ENCODE data around the gene RAB3A. TPM values are rescaled to one million over a fixed set of nuclear protein-coding genes. Genes with fewer than 3 reads are reported as not detected.

RAB3A gene
- total RNA-seq, 4 donors from 2014 or later: 0.69 to 3.8 (median 0.77) TPM; not detected in 1

DNA sequence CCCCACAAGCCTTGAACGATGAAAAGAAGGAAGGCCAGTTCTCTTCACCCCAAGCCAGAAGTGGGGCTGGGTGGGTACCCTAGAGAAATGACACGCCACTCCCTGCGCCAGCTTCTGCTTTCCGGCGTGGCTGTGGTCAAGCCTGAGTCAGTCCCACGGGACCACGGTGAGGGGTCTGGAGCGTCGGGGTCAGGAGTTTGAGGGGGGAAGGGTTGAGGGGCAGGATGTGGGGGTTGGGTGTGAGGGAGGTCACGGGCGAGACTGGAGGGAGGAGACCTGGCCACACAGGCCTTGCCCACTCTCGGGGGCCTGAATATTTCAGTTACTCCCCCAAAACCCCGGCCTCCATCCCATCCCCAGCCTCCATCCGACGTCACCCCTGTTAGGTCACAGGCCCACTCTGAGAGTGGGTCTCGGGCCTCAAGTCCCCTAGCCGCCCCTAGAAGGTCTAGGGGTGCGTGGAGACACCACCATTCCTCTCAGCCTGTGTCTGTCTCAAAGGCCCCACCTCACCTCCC, 30.7 kb downstream of the RAB3A start:
- Histone ChIP-seq H3K27me3 (no peaks in the 10 kb centered on the region), H3K4me3 (peak overlapping the region; percentile 51 to 53), H3K27ac (peak overlapping the region; percentile 44 to 68), H3K36me3 (no peaks in the 10 kb centered on the region), H3K4me1 (peaks cover 0 to 3% of the 10 kb centered on the region in 2 donors), H3K9me3 (no peaks in the 10 kb centered on the region)
- TF ChIP-seq, protein P1, sequence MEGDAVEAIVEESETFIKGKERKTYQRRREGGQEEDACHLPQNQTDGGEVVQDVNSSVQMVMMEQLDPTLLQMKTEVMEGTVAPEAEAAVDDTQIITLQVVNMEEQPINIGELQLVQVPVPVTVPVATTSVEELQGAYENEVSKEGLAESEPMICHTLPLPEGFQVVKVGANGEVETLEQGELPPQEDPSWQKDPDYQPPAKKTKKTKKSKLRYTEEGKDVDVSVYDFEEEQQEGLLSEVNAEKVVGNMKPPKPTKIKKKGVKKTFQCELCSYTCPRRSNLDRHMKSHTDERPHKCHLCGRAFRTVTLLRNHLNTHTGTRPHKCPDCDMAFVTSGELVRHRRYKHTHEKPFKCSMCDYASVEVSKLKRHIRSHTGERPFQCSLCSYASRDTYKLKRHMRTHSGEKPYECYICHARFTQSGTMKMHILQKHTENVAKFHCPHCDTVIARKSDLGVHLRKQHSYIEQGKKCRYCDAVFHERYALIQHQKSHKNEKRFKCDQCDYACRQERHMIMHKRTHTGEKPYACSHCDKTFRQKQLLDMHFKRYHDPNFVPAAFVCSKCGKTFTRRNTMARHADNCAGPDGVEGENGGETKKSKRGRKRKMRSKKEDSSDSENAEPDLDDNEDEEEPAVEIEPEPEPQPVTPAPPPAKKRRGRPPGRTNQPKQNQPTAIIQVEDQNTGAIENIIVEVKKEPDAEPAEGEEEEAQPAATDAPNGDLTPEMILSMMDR (IDR thresholded peaks at IDR 0.05): no peak
- DNase-seq: peak in 1 of 2 donors; percentile 40
- intact Hi-C loops (cut with DNase I; ENCODE audit: low total_unique reads): no loop called here

DNA sequence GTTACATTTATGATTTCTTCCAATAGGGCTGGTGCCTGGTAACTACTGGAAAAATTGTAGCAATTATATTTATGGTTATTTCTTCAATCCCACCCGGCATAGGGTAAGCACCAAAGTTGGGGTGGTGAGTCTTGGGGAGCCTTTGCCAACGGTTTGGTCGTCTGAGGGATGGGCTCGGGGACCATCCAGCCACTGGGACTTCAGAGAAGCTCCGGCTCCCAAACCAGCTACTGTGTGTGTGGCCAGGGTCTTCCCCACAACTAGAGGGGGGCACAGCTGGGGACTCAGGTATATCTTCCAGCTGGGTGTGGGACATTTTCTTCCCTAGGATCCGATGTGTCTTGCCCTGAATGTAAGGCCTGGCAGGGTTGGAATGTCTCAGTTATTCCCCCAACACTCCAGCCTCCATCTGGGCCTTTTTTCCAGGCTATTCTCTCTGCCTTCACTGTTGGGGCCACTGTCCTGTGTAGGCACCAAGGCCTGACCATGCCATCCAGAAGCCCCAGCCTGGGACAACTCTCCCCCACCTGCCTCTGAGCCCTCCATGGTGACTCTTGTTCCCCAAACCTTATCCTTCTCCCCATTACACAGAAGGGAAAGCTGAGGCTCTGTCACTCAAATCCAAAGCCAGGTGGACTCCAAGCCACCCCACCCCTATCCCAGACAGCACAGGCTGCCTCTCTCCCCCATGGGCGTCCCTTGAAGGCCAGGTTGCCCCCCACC, 31.4 kb downstream of the RAB3A start:
- TF ChIP-seq, protein P1 (IDR thresholded peaks at IDR 0.05): no peak
- no peak for TF ChIP-seq POLR2A (IDR thresholded peaks at IDR 0.05)
- Histone ChIP-seq H3K27me3 (no peaks in the 10 kb centered on the region), H3K27ac (peak overlapping the region; percentile 3 to 68), H3K9me3 (no peaks in the 10 kb centered on the region), H3K4me3 (no peak overlapping the region), H3K4me1 (peaks cover 0 to 3% of the 10 kb centered on the region in 2 donors), H3K36me3 (no peaks in the 10 kb centered on the region)
- DNase-seq: no peak
- intact Hi-C loops (cut with DNase I; ENCODE audit: low total_unique reads): no loop called here

DNA sequence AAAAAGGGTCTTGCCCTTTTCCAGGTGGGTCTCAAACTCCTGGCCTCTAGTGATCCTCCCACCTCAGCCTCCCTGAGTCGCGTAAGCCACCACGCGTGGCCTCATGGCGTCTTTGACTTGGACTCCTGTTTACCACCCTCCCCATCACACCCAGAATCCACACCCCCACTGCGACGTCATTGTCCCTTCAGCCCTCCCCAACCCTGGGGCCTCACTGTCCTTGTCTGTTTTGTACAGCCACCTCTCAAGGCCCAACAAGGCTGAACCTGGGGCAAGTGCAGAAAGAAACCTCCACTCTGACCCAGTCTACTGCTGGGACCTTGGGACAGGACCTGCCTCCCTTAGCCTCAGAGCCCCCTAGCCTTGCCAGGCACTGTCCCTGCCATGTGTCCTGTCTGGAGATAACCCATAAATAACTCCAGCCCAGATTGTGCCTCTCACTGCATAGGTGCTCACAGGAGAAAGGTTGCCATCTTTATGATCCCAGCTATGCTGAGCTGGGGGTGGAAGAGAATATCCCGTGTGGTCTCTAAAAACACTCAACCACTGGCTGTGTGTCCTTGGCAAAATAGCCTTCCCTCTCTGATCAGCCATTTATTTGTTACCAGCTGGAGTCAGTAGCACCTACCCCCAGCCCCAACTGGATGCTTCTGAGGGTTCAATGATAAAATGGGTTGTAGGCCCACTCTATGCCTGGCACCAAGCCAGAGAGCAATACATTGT, 32.1 kb downstream of the RAB3A start:
- no peak for DNase-seq
- intact Hi-C loops (cut with DNase I; ENCODE audit: low total_unique reads): no loop called here
- H3K4me1 ChIP-seq: peaks cover 0 to 3% of the 10 kb centered on the region in 2 donors
- no peak overlapping the region for H3K4me3 ChIP-seq
- TF ChIP-seq, protein P1 (IDR thresholded peaks at IDR 0.05): no peak
- no peaks in the 10 kb centered on the region for H3K9me3 ChIP-seq
- peak overlapping the region in 1 of 2 donors; percentile 3 for H3K27ac ChIP-seq
- no peaks in the 10 kb centered on the region for H3K36me3 ChIP-seq
- H3K27me3 ChIP-seq: no peaks in the 10 kb centered on the region

DNA sequence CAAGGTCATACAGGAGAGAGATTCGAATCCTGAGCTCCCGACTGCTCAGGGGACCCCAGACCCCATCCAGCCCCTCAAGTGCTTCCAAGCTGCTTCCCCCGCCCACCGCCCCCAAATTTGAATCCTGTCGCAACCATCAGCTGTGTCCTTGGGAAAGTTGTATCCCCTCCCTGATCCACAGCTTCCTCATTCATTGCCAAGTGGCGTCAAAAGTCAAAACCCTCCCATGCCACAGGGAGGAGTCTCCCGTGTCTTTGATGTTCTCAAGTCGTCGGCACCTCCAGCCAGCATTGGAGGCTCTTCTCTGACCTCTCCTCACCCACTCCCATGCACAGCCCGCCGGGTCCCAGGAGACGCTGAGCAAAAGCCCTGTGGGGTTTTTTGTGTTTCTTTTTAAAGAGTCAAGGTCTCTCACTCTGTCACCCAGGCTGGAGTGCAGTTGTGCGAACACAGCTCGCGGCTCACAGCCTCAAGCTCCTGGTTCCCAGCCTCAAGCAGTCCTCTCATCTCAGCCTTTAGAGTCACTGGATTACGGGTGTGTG, 33.1 kb downstream of the RAB3A start:
- TF ChIP-seq POLR2A (IDR thresholded peaks at IDR 0.05): no peak
- TF ChIP-seq, protein P1 (IDR thresholded peaks at IDR 0.05): no peak
- Histone ChIP-seq H3K36me3 (no peaks in the 10 kb centered on the region), H3K4me3 (no peak overlapping the region), H3K4me1 (peaks cover 0 to 3% of the 10 kb centered on the region in 2 donors), H3K9me3 (no peaks in the 10 kb centered on the region), H3K27ac (no peak overlapping the region), H3K27me3 (no peaks in the 10 kb centered on the region)
- DNase-seq: no peak
- intact Hi-C loops (cut with DNase I; ENCODE audit: low total_unique reads): no loop called here
